HepG2 (cell line): ENCODE measurements around the gene CCM2L. TPM values are rescaled to one million over a fixed set of nuclear protein-coding genes. Genes with fewer than 3 reads are reported as not detected.
A peak's percentile ranks its signal among the peaks of the same experiment; 100 is the strongest.

ENCODE experiments used
- AKNA ChIP-seq: sonication (generic); formaldehyde crosslinking; IDR thresholded peaks from 2 replicates; pipeline ENCODE4 v1.4.0; 2020; ENCODE audit warnings: missing genetic modification reagents, borderline replicate concordance
- CENPT ChIP-seq: sonication (generic); formaldehyde crosslinking; IDR thresholded peaks from 2 replicates; pipeline ENCODE4 v1.8.0; 2022; ENCODE audit warnings: low read depth, mild to moderate bottlenecking, moderate library complexity, missing genetic modification reagents
- GMEB1 ChIP-seq: sonication (generic); formaldehyde crosslinking; IDR thresholded peaks from 2 replicates; pipeline ENCODE4 v1.5.1; 2020; ENCODE audit warnings: missing genetic modification reagents, mild to moderate bottlenecking, borderline replicate concordance
- JDP2 ChIP-seq: sonication (generic); formaldehyde crosslinking; IDR thresholded peaks from 2 replicates; pipeline ENCODE4 v1.8.1; 2022; ENCODE audit warnings: missing genetic modification reagents, borderline replicate concordance
- MLXIP ChIP-seq: sonication (generic); formaldehyde crosslinking; IDR thresholded peaks from 2 replicates; pipeline ENCODE4 v1.9.0; 2021; ENCODE audit warnings: missing genetic modification reagents, borderline replicate concordance
- MXD4 ChIP-seq: IDR thresholded peaks from 2 replicates; pipeline ENCODE4 v1.6.1; 2016; ENCODE audit warnings: mild to moderate bottlenecking, missing biosample characterization, missing genetic modification reagents
- PREB ChIP-seq: sonication (generic); formaldehyde crosslinking; IDR thresholded peaks from 2 replicates; pipeline ENCODE4 v1.4.0; 2020; ENCODE audit warnings: missing genetic modification reagents
- RFX3 ChIP-seq: IDR thresholded peaks from 2 replicates; pipeline ENCODE4 v1.6.1; 2016; ENCODE audit warnings: missing biosample characterization, missing genetic modification reagents
- RFXAP ChIP-seq: sonication (generic); formaldehyde crosslinking; IDR thresholded peaks from 2 replicates; pipeline ENCODE4 v1.4.0; 2020; ENCODE audit warnings: missing genetic modification reagents, borderline replicate concordance
- XBP1 ChIP-seq: sonication (generic); formaldehyde crosslinking; IDR thresholded peaks from 2 replicates; pipeline ENCODE4 v1.5.0; 2020; ENCODE audit warnings: missing genetic modification reagents
- ZNF138 ChIP-seq: sonication (generic); formaldehyde crosslinking; IDR thresholded peaks from 2 replicates; pipeline ENCODE4 v1.5.0; 2020; ENCODE audit warnings: mild to moderate bottlenecking, low read depth, missing genetic modification reagents
- ZNF260 ChIP-seq: sonication (generic); formaldehyde crosslinking; IDR thresholded peaks from 2 replicates; pipeline ENCODE4 v1.4.0; 2020; ENCODE audit warnings: missing genetic modification reagents, low read depth, mild to moderate bottlenecking, borderline replicate concordance
- ZNF484 ChIP-seq: sonication (generic); formaldehyde crosslinking; IDR thresholded peaks from 2 replicates; pipeline ENCODE4 v1.5.1; 2020; ENCODE audit warnings: mild to moderate bottlenecking, low read depth, missing genetic modification reagents, borderline replicate concordance
- ZNF557 ChIP-seq: sonication (generic); formaldehyde crosslinking; IDR thresholded peaks from 2 replicates; pipeline ENCODE4 v1.4.0; 2020; ENCODE audit warnings: missing genetic modification reagents
- ZNF619 ChIP-seq: sonication (generic); formaldehyde crosslinking; IDR thresholded peaks from 2 replicates; pipeline ENCODE4 v1.4.0; 2020; ENCODE audit warnings: mild to moderate bottlenecking, missing genetic modification reagents
- polyA plus RNA-seq, 8 experiments: library from polyadenylated mRNA; depleted of rRNA in 3 of 8; stranded (reverse) in 7 of 8; unstranded in 1 of 8; fragments of >200 nt; fragmentation: Illumina TruSeq in 4 of 8; extraction: Trizol in 4 of 8; gene quantifications; 2 replicates each; pipeline versions ENCODE4 v1.2.1 to v1.2.3, GENCODE V29; 2011 to 2016; ENCODE audit warnings: low read depth in 4 of 8, missing spikeins in 1 of 8, mixed read lengths in 1 of 8; ENCODE audit not compliant: insufficient read depth in 1 of 8
- total RNA-seq, 5 experiments: library from RNA; depleted of rRNA; stranded (reverse); fragments of >200 nt; fragmentation: Illumina TruSeq; extraction: Trizol; gene quantifications; 2 replicates each; pipeline ENCODE4 v1.2.3, GENCODE V29; 2016; ENCODE audit warnings: low read depth in 1 of 5

Gene CCM2L
- total and polyA plus RNA-seq, 2 of the 13 experiments (the other 11 are each of a cell fraction or from before 2014, with no cell fraction given) = 0.15 TPM; not detected in 1

- TF ChIP-seq MLXIP (CRISPR knock-in tag) = no peak
- TF ChIP-seq MXD4 (CRISPR knock-in tag) = peak; percentile 50
- 0 out of 2 replicates have a peak, but pooled peaks have one; percentile 42 for TF ChIP-seq ZNF138 (CRISPR knock-in tag)
- no peak for TF ChIP-seq ZNF260
- peak; percentile 66; the same call in 1 of the 2 replicates for TF ChIP-seq XBP1 (CRISPR knock-in tag)
- TF ChIP-seq ZNF484 (CRISPR knock-in tag) = no peak
- TF ChIP-seq ZNF619 (CRISPR knock-in tag) = 0 out of 2 replicates have a peak, but pooled peaks have one; percentile 41
- TF ChIP-seq GMEB1 (CRISPR knock-in tag) = peak; percentile 60; the same call in 1 of the 2 replicates
- TF ChIP-seq AKNA (CRISPR knock-in tag) = 0 out of 2 replicates have a peak, but pooled peaks have one; percentile 27
- TF ChIP-seq CENPT (CRISPR knock-in tag) = 0 out of 2 replicates have a peak, but pooled peaks have one; percentile 59
- no peak for TF ChIP-seq RFX3
- peak; percentile 82; the same call in 1 of the 2 replicates for TF ChIP-seq RFXAP (CRISPR knock-in tag)
- TF ChIP-seq PREB = 0 out of 2 replicates have a peak, but pooled peaks have one; percentile 24
- TF ChIP-seq JDP2 (CRISPR knock-in tag) = no peak
- TF ChIP-seq ZNF557 (CRISPR knock-in tag) = no peak
Measured at GRCh38 chr20:32031007-32031958, 21.0 kb downstream of the CCM2L start (continued).
